Stimulated activated CD4-positive, alpha-beta T cell treated with anti-CD3 and anti-CD28 coated beads, Interleukin-2, amount 100 ng/mL, for 48 hours (primary cell): ENCODE data around the gene GRAPL.
"Not testable (repeated sequence)": the region's sequence is repeated elsewhere in the genome, so short reads cannot be mapped to it uniquely, and the experiment has no call there.

Experiments
- DNase-seq, 2 donors: peaks; one replicate each; pipeline ENCODE4 v3.0.0-alpha.2; 2020

The GRAPL gene

DNA sequence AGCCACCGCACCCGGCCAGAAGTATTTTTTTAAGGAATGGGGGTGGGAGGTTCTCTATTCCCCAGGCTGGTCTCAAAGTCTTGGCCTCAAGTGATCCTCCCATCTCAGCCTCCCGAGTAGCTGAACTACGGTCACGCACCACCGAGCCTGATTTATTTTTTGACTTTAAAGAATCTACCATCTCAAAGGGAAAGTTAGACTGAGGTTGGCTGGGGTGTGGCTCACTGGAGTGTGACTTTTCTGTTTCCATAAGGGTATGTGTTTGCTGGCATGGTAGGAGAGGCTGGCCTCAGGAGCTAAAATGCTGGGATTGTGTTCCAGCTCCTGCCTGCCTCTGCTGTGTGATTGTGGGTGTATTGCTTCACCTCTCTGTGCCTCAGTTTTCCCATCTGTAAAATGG, 10.6 kb downstream of the GRAPL start:
- not testable (repeated sequence) for DNase-seq

DNA sequence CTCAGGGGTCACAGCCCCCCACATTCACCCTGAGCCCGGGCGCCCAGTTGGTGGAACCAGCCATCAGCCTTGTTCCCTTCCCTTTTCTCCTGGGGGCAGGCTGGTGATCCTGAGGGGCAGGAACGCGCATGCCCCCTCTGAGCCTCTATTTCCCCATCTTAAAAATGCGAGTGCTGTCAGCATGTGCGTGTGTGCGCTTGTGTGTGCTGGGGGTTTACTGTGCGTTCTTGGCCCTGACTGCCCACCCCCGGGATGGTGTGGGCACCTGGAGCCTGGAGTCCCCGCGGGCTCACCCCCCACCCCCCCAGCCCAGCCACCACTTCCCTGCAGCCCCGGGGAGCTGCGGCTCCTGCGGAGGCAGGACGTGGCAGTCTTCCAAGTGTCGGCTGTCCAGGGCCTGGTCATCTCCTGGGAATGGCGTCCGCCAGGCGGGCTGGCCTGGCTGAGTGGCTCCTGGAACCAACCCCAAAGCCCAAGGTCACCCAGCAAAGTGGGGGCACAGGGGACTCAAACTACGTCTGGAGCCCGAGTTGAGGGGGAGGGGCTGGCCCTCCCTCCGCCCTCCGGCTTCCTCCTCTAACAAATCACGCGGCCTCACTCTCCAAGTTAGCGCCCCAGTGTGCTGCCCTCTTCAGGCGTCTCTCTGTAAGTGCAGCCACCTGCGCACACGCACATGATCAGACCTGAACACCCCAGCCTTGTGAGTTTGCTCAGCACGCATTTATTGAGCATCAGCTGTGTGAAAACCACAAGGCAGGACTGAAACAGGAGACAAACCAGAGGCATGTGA, 14.2 kb downstream of the GRAPL start:
- DNase-seq, result not testable (repeated sequence)

DNA sequence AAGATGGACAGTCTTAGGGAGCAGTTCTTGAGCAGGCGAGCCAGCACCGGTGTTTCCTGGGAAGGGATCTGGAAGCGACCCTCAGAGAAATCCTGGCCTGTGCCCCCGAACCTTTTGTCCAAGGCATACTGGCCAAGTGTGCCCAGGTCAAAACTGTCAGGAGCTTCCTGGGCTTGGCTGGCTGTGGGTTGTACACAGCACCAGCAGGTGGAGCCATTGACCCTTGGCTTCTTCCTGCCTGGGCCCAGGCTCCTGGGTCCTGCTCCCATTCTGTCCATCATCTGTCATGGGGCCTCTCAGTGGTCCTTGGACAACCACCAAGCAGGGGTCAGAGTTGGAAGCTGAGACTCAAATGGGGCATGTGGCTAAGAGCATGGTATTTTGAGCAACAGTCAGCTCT, 15.0 kb downstream of the GRAPL start:
- peak in 1 of 2 donors; percentile 35 for DNase-seq

DNA sequence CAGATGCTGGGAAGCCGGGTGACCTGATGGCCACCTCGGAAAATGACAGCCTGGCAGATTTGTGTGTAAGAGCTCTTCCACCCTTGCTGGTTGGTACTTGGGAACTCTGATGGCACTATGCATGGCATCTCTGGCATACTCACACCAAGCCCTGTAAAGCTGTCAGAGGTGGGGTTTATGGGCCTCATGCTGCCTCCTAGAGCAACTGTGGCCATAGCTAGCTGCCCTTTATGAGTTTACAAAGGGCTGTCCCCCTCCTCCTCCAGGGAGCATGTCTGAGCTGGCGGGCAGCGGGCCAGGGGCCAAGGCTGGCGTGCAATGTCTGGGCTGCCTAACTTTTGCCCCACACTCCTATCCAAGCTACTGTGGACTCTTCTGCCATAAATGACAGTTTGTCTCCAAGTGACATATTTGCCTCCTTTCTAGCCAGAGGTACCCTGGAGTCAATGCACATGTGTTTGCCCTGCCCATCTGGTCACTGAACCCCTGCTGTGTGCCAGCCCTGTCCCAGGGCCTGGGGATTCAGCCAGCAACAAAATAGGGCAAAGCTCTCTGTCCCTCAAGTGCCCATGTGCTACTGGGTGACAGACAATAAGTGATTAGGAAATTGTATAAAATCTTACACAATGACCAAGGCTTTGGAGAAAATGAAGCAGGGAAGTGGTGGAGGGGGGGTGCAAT, 15.8 kb downstream of the GRAPL start:
- DNase-seq, result not testable (repeated sequence)

DNA sequence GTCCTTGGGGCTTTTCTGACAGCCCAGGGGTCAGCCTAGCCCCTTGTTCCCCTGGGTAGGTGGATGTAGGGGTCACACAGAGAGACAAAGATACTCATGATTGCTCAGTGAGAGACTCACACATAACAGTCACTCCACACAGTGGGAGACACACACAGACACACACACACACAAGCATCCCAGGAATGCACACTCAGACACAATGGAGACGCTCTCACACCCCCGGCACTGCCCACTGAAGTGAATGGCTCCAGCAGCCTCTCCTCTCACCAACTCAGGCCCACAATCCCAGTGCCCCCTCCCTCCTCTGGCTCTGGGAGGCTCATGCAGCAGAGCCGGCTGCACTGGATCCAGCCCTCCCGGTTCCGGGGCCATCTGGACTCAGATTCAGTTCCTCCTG, 17.0 kb downstream of the GRAPL start:
- not testable (repeated sequence) for DNase-seq

DNA sequence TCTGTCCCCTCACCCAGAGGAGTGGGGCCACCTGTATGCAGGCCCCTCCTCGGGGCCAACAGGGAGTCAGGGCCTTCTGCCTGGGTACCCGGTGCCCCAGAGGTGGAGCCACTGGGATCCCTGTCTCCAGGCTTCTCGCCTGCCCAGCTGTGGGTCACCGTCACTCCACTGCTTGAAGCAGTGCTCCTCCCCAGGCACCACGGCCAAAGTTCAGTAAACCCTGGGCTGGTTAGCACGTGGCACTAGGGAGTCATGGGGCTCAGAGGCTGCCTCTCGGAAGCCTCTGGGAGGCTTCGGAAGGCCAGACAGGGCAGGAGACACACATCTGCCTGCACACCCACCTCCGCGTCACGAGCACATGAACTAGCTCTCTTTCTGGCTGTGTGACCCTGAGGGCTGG, 18.1 kb downstream of the GRAPL start:
- DNase-seq, result not testable (repeated sequence)

DNA sequence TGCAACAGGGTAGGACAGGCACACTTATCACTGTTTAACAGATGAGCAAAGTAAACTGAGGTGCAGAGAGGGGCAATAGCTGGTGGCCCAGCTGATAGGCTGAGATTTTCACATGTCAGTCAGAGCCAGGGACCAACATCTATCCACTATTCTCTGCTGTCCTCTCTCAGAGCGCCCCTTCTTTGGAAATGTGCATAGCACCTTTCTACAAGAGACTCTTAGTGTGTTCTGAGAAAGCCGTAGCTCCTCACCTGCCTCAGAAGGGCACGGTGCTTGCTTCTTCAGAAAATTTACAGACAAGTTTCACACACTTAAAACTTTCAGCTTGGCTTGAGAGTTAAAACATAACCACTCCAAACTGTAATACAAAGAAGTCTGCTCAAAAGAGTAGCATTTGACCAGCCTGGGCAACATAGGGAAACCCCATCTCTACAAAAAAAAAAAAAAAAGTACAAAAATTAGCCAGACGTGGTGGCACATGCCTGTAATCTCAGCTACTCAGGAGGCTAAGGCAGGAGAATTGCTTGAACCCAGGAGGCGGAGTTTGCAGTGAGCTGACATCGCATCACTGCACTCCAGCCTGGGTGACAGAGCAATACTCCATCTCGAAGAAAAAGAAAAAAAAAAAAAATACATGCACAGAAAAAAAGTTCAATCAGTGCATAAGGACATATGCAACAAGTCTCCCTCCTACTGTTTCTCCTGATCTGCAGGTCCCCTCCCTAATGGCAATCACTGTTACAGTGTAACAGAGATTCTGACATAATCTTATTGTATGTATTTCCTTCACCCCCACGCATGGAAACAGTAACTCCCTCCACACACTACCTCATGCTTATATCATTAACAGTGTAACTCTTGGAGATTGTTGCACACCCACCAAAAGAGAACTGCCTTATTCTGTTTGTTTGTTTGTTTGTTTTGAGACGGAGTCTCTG, 23.6 kb downstream of the GRAPL start:
- not testable (repeated sequence) for DNase-seq

DNA sequence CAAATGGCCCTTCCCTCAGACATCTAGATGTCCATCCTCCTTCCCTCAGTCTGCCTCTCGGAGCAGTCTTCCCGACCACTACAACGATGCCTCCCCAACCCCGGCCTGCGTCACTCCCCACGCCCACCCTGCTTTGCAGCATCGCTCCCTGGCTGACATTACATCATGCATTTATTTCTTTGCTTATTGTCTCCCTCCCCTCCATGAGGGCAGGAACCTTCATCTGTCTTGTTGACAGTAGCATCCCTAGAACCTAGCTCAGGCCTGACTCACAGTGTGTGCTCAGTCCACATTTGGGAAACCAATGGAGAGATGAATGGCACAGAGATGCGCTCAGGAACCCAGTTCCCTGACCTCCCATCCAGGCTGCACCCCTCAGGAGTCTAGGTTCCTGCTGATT, 30.2 kb downstream of the GRAPL start:
- DNase-seq, result not testable (repeated sequence)

DNA sequence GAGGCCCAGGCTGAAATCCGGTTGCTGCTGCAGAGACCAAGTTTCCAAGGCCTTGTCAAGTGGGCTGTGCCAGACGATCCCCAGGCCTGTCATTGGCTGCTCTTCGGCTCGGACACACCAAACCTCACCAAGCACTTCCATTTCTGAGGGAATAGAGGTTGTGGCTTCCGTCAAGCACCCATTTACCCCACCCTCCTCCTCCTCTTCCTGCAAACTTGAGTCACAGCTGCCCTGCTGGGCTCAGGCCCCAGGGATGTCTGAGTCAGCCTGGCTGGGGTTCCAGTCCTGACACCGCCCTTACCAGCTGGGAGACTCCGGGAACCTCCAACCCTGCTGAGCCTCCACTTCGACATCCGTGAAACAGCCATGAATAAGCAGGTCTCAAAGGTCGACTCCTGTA, 31.1 kb downstream of the GRAPL start:
- DNase-seq, result not testable (repeated sequence)

DNA sequence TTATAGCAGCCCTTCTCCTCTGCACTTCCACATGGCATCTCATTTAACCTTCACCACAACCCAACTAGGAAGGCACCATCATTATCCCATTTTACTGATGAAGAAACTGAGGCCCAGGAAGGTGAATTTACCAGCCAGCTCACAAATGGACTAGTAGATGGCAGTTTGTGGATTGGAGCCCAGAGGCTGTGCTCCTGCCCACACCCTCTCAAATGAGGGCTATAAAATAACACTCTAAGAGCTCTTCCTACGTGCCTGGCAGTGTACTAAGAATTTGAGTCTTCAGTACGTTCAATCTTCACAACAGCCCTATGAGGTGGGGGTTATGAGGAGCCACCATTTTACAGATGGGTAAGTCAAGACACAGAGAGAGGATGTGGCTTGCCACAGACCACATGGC, 31.5 kb downstream of the GRAPL start:
- DNase-seq, result not testable (repeated sequence)

DNA sequence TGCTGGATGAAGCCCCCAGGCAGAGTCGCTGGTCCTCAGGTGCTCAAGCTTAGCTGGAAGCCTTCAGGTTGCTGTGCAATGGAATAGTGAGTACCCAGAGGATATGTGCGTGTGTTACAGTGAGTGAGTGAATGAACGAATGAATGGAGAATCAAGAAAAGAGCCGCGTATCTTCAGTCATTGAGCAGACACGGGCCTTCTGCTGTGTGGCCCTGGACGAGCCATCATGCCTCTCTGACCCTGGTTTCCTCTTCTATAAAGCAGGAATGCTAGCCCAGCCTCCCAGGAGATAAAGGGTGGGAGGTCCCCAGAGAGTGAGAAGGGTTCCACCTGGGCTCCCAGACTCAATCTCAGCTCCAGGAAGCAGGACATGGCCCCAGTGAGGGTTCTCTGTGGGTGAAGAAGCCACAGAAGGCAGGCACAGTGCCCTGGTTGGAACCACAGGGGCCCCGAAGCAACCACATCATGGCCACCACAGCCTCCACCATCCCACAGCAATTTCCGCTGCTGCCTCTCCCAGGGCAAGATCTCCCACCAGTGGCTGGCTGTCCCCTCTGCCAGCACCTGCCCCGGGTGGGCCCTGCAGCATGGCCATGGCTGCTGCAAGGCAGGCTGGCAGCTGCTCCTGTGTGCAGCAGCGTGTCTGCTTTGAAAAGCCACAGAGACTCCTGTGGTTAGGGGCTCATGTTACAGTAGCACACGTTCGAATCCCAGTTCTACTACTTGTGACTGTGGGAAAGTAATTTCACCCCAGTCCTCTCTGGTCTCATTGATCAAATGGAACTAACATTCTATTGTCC, 34.1 kb downstream of the GRAPL start:
- not testable (repeated sequence) for DNase-seq

DNA sequence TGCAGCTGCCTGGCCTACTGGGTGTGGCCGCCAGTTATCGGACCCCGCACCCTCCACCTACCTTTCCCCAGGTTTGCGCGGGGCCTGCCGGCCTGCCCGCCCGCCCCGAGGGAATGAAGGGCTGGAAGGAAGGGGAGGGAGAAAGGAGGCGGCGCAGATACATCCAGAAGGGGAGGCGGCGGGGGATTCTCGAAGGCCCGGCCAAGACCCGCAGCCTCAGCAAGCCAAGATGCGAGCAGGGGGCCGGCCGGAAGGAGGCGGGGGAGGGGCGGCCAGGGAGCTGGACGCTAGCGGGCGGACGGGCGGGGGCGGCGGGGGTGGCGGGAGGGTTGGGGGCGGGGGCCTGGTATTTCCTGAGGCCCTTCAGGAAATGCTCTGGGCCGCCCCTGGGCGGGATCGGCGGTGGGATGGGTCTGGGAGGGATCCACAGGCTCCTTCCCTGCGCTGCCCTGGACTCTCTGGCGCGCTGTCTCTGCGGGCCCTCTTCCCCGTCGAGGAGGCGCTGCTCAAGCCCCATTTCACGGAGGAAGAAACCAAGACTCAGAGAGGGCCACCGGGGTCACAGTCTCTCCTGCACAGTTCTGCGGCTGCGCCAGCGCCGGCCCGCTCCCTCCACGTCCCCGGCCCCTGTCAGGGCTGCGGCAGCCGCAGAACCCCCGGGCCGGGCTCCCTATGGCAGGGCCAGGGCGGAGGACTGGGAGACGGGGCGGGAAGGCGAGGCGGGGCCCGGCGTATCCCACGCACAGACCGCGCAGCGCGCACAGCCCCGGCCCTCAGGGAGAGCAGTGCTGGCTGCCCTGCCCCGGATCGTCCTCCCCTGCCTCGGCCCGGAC, 35.2 kb downstream of the GRAPL start:
- DNase-seq, result not testable (repeated sequence)

DNA sequence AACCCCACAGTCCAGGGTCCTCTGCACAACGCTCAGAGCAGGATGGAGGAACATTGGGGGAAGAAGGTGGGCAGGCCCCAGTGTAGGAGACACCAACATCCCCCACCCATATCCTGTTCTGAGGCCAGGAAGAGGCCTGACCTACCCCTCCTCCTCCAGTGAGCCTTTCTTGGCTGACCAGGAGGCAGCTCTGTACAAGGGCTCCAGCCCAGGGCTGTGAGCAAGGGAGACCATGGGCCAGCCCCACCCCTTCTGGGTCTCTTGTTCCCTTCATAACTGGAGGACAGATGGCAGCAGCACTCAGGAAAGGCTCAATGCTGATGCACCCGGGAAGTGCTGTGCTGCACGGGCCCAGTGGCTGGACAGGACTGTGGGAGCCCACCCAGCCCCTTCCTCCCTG, 47.0 kb downstream of the GRAPL start:
- DNase-seq, result not testable (repeated sequence)

DNA sequence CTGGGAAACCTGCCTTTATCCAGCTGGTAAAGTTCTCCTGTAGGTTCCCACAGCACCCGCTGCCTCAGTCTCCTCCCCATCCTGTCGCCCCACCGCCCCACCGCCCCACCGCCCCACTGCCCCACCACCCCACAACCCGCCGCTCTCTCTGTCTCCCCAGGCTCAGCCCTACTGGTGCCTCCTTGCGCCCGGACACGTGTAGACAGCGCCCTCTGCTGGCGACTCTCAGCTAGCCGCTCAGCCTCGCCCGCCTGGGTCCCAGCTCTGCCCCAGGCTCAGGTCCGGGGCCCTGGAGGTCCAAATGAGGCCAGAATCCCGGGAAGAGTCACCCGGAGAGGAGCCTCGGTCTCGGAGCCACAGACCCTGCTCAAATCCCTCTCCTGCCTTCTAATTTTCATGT, 48.0 kb downstream of the GRAPL start:
- DNase-seq, result not testable (repeated sequence)

DNA sequence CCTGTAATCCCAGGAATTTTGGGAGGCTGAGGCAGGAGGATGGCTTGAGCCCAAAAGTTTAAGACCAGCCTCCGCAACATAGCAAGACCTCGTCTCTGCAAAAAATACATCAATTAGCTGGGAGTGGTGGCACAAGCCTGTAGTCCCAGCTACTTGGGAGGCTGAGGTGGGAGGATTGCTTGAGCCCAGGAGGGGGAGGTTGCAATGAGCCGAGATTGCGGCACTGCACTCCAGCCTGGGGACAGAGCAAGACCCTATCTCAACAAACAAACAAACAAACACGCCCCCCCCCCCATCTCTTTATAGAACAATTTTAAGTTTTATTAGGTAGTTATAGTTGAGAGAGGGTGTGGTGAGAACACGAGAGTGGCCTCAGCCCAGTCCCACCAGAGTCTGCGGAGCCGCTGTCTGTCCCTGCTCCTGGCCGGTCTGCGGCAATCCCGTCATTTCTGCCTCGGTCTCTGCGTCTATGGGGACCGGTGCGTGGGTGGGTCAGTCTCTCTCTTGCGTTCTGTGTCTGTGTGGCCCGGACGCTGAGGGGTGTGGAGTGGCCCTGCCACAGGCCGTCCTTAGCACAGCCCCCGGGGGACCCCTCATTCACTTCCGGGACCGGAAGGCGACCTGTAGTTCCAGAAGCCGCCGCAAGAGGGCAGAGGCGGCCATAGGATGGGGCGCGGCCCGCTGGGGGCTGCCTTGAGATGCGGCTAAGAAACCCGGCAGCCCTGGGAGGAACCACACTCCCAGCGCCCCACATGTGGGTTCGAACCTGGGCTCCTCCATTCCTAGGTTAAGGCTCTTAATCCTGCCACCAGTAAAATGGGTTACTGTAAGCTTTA, 53.9 kb downstream of the GRAPL start:
- DNase-seq, result not testable (repeated sequence)

DNA sequence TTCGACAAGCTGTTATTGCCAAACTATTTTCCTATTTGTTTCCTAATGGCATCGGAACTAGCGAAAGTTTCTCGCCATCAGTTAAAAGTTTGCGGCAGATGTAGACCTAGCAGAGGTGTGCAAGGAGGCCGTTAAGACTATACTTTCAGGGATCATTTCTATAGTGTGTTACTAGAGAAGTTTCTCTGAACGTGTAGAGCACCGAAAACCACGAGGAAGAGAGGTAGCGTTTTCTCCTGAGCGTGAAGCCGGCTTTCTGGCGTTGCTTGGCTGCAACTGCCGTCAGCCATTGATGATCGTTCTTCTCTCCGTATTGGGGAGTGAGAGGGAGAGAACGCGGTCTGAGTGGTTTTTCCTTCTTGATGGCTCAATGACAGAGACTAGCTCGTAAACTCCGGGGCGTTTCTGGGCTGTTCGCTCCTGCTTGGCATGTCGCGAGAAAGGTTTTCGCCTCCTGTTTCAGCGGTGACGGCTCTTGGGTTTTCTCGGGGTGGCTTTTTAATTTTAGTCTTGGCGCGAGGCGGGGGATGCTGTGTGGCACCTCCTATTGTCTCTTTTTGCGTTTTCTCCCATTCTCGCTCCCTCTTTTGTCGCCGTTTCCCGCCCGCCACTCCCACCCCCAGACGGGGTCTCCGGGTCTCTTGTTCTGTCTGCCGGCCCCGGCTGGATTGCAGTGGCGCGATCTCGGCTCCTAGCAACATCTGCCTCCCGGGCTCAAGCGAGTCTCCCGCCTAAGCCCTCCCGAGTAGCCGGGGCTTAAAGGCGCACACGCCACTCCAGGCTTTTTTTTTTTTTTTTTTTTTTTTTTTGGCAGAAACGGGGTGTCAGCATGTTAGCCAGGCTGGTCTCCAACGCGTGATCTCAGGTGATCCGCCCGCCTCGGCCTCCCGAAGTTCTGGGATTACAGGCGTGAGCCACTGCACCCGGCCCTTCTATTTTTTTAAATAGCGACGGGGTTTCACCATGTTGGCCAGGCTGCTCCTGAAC, 60.8 kb downstream of the GRAPL start:
- not testable (repeated sequence) for DNase-seq

DNA sequence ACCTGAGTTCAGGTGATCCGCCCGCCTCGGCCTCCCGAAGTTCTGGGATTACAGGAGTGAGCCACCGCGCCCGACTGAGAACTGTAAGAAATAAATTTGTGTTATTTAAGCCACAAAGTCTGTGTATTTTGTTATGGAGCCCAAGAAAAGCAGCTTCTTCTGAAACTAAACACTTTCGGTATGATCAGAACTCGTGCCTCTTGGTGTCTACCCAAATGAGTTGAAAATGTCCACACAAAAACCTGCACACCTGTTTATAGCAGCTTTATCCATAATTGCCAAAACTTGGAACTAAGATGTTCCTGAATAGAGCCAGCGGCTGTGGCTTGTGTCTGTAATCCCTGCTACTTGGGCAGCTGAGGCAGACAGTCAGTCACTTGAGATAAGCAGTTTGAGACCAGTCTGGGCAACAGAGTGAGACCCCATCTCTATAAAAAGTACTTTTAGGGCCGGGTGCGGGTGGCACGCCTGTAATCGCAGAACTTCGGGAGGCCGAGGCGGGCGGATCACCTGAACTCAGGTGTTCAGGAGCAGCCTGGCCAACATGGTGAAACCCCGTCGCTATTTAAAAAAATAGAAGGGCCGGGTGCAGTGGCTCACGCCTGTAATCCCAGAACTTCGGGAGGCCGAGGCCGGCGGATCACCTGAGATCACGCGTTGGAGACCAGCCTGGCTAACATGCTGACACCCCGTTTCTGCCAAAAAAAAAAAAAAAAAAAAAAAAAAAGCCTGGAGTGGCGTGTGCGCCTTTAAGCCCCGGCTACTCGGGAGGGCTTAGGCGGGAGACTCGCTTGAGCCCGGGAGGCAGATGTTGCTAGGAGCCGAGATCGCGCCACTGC, 61.7 kb downstream of the GRAPL start:
- not testable (repeated sequence) for DNase-seq

DNA sequence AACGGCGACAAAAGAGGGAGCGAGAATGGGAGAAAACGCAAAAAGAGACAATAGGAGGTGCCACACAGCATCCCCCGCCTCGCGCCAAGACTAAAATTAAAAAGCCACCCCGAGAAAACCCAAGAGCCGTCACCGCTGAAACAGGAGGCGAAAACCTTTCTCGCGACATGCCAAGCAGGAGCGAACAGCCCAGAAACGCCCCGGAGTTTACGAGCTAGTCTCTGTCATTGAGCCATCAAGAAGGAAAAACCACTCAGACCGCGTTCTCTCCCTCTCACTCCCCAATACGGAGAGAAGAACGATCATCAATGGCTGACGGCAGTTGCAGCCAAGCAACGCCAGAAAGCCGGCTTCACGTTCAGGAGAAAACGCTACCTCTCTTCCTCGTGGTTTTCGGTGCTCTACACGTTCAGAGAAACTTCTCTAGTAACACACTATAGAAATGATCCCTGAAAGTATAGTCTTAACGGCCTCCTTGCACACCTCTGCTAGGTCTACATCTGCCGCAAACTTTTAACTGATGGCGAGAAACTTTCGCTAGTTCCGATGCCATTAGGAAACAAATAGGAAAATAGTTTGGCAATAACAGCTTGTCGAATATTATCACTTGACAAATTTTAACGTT, 62.5 kb downstream of the GRAPL start:
- not testable (repeated sequence) for DNase-seq
